ENCODE data around the gene PHACTR1. TPM values are rescaled to one million over a fixed set of nuclear protein-coding genes. Genes with fewer than 3 reads are reported as not detected.

PHACTR1 gene
- polyA plus RNA-seq, 3 donors = 6.1 to 26.9 (median 7.6) TPM

DNA sequence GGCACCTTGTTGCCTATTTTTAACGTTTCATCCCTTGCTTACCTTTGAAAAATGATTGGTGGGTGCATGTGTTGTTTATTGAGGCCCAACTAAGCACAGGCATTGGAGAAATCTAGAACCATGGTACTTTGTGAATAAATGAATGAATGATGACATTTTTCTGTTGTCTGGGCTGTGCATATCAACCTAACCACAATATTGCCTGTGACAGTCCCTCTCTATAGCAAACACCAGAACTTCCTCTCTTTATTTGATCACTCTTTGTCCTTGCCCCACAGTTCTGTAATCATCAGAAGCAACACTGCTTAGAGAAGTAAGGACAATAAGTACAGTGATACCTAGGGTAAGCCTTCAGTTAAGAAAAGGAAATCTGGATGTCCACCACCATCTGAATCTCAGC lies 536.7 kb downstream of the PHACTR1 start:
- no peak overlapping the region for H3K4me3 ChIP-seq (replicated peaks in 1 of 3; ENCODE audit: low read depth in 2 of 3, low read length in 3 of 3)
- H3K36me3 Mint-ChIP-seq = peaks cover 0 to 4% of the 10 kb centered on the region in 2 donors
- DNase-seq = peak; percentile 58 to 63 (median 60)
- peak overlapping the region; percentile 23 to 84 (median 60) for H3K27ac Mint-ChIP-seq
- H3K4me1 ChIP-seq (ENCODE audit: control insufficient read depth in 1 of 2, insufficient read depth in 2 of 2, low read length in 2 of 2) = peaks cover 58 to 65% of the 10 kb centered on the region in 2 donors
- H3K27me3 Mint-ChIP-seq (ENCODE audit: low read depth in 3 of 3) = peaks cover 0 to 3% (median 0%) of the 10 kb centered on the region in 3 donors
- intact Hi-C loops (cut with micrococcal nuclease) = no loop called here
- no peak for TF ChIP-seq CTCF (IDR thresholded peaks at IDR 0.05)
- WGBS (ENCODE audit: insufficient coverage) = 80% methylated on average over 1 of the region's 1 CpG
- peaks cover 0 to 6% (median 2%) of the 10 kb centered on the region in 7 donors for H3K9me3 Mint-ChIP-seq
- H3K4me2 ChIP-seq (replicated peaks; ENCODE audit: extremely low read depth, low read length, poor library complexity, severe bottlenecking) = peak overlapping the region; percentile 3
- peak overlapping the region; percentile 37 to 46 for H3K27ac ChIP-seq (ENCODE audit: low read depth in 1 of 2, low read length in 2 of 2)
- no peak overlapping the region for H3K9ac ChIP-seq (ENCODE audit: insufficient read depth, low read length, poor library complexity, severe bottlenecking)
- no peaks in the 10 kb centered on the region for H3K9me3 ChIP-seq (replicated peaks in 1 of 2; ENCODE audit: control insufficient read depth in 1 of 2, insufficient read depth in 1 of 2, low read length in 2 of 2)
- no peaks in the 10 kb centered on the region for H3K27me3 ChIP-seq (ENCODE audit: control insufficient read depth in 2 of 2, insufficient read depth in 2 of 2, low read length in 2 of 2)
- no peak overlapping the region for H3K4me3 Mint-ChIP-seq
- H2AFZ ChIP-seq (ENCODE audit: insufficient read depth, low read depth, low read length, poor library complexity, severe bottlenecking) = no peak overlapping the region
- no peaks in the 10 kb centered on the region for H4K20me1 ChIP-seq (ENCODE audit: insufficient read depth, low read length)
- no peaks in the 10 kb centered on the region for H3K36me3 ChIP-seq (replicated peaks in 1 of 2; ENCODE audit: control insufficient read depth in 1 of 2, insufficient read depth in 2 of 2, low read length in 2 of 2)
- peaks cover 60% of the 10 kb centered on the region for H3K4me1 Mint-ChIP-seq
- no peaks in the 10 kb centered on the region for H3K79me2 ChIP-seq (ENCODE audit: insufficient read depth, low read length)

- TF ChIP-seq CTCF (IDR thresholded peaks at IDR 0.05) = no peak
- Histone ChIP-seq H3K4me3 (replicated peaks in 1 of 3; ENCODE audit: low read depth in 2 of 3, low read length in 3 of 3) (peak overlapping the region in 1 of 3 experiments; percentile 20), H3K27me3 (ENCODE audit: control insufficient read depth in 2 of 2, insufficient read depth in 2 of 2, low read length in 2 of 2) (no peaks in the 10 kb centered on the region), H4K20me1 (ENCODE audit: insufficient read depth, low read length) (no peaks in the 10 kb centered on the region), H3K4me1 (ENCODE audit: control insufficient read depth in 1 of 2, insufficient read depth in 2 of 2, low read length in 2 of 2) (peaks cover 70 to 79% of the 10 kb centered on the region in 2 donors), H2AFZ (ENCODE audit: insufficient read depth, low read depth, low read length, poor library complexity, severe bottlenecking) (peak overlapping the region; percentile 8), H3K9ac (ENCODE audit: insufficient read depth, low read length, poor library complexity, severe bottlenecking) (no peak overlapping the region), H3K79me2 (ENCODE audit: insufficient read depth, low read length) (no peaks in the 10 kb centered on the region), H3K27ac (ENCODE audit: low read depth in 1 of 2, low read length in 2 of 2) (peak overlapping the region; percentile 83 to 87), H3K36me3 (replicated peaks in 1 of 2; ENCODE audit: control insufficient read depth in 1 of 2, insufficient read depth in 2 of 2, low read length in 2 of 2) (no peaks in the 10 kb centered on the region), H3K4me2 (replicated peaks; ENCODE audit: extremely low read depth, low read length, poor library complexity, severe bottlenecking) (peak overlapping the region; percentile 12), H3K9me3 (replicated peaks in 1 of 2; ENCODE audit: control insufficient read depth in 1 of 2, insufficient read depth in 1 of 2, low read length in 2 of 2) (no peaks in the 10 kb centered on the region)
- peaks cover 0 to 4% of the 10 kb centered on the region in 2 donors for H3K36me3 Mint-ChIP-seq
- peak overlapping the region; percentile 69 to 97 (median 94) for H3K27ac Mint-ChIP-seq
- WGBS (ENCODE audit: insufficient coverage) = 0% methylated on average over 1 of the region's 2 CpGs
- H3K9me3 Mint-ChIP-seq = peaks cover 0 to 6% (median 2%) of the 10 kb centered on the region in 7 donors
- DNase-seq = peak; percentile 72 to 94 (median 93)
- peak overlapping the region in 1 of 2 donors; percentile 72 for H3K4me3 Mint-ChIP-seq
- intact Hi-C loops (cut with micrococcal nuclease) = no loop called here
- peaks cover 0 to 2% (median 0%) of the 10 kb centered on the region in 3 donors for H3K27me3 Mint-ChIP-seq (ENCODE audit: low read depth in 3 of 3)
- peaks cover 72% of the 10 kb centered on the region for H3K4me1 Mint-ChIP-seq
Observed at GRCh38 chr6:13256266-13257001, 539.9 kb downstream of the PHACTR1 start.

Data from CD14-positive monocyte (primary cell).